ENCODE measurements around the gene RPS19BP1.

RPS19BP1 gene

DNA sequence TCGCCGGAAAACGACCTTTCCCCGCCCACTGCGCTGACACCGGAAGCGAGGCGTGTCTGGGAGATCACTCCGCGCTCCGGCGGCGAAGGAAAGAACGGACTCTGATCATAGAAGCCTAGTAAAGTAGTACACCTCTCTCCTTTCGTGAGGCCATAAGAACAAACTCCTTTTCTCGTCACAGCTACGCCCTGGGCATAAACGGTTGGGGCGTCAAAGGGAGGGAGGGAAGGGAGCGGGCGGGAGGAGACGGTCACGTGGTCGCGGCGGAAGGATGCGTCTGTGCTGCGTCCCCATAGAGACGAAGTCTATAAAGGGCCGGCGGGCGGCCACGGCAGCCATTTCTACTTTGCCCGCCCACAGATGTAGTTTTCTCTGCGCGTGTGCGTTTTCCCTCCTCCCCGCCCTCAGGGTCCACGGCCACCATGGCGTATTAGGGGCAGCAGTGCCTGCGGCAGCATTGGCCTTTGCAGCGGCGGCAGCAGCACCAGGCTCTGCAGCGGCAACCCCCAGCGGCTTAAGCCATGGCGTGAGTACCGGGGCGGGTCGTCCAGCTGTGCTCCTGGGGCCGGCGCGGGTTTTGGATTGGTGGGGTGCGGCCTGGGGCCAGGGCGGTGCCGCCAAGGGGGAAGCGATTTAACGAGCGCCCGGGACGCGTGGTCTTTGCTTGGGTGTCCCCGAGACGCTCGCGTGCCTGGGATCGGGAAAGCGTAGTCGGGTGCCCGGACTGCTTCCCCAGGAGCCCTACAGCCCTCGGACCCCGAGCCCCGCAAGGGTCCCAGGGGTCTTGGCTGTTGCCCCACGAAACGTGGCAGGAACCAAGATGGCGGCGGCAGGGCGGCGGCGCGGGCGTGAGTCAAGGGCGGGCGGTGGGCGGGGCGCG lies 12.1 kb downstream of the RPS19BP1 start, which contains the start of gene ATF4:
Gene ATF4, plus strand, starts transcription at position 337 of the 880 bp plus-strand sequence. CDS start 884 bp downstream, outside the sequence.
- Histone ChIP-seq H3K27ac (peak within 1 kb of the TSS; percentile 99), H3K27me3 (replicated peaks) (no peaks in the 10 kb centered on the region), H3K4me3 (ENCODE audit: low read depth, low read length) (peak within 1 kb of the TSS; percentile 96), H3K36me3 (replicated peaks) (peaks cover 43% of the 10 kb centered on the region)
- TF ChIP-seq, protein P1, sequence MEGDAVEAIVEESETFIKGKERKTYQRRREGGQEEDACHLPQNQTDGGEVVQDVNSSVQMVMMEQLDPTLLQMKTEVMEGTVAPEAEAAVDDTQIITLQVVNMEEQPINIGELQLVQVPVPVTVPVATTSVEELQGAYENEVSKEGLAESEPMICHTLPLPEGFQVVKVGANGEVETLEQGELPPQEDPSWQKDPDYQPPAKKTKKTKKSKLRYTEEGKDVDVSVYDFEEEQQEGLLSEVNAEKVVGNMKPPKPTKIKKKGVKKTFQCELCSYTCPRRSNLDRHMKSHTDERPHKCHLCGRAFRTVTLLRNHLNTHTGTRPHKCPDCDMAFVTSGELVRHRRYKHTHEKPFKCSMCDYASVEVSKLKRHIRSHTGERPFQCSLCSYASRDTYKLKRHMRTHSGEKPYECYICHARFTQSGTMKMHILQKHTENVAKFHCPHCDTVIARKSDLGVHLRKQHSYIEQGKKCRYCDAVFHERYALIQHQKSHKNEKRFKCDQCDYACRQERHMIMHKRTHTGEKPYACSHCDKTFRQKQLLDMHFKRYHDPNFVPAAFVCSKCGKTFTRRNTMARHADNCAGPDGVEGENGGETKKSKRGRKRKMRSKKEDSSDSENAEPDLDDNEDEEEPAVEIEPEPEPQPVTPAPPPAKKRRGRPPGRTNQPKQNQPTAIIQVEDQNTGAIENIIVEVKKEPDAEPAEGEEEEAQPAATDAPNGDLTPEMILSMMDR (IDR thresholded peaks at IDR 0.05; ENCODE audit: low read depth, low read length, missing control alignments) = no peak
- peak; percentile 72 for DNase-seq
- in situ Hi-C loops (cut with HindIII; ENCODE audit: low pct_ligation_motif_present, low sequenced_read_pairs) = loop anchor here (25.0 kb wide), 1 partner anchor 108 kb away; no protein-coding TSS in a partner anchor

GRCh38 chr22:39519681-39520225 lies 12.8 kb downstream of the RPS19BP1 start:
- TF ChIP-seq, protein P1 (IDR thresholded peaks at IDR 0.05; ENCODE audit: low read depth, low read length, missing control alignments) = peak; percentile 43
- Histone ChIP-seq H3K27ac (peak overlapping the region; percentile 99), H3K36me3 (replicated peaks) (peaks cover 50% of the 10 kb centered on the region), H3K27me3 (replicated peaks) (no peaks in the 10 kb centered on the region), H3K4me3 (ENCODE audit: low read depth, low read length) (peak overlapping the region; percentile 96)
- in situ Hi-C loops (cut with HindIII; ENCODE audit: low pct_ligation_motif_present, low sequenced_read_pairs) = loop anchor here (25.0 kb wide), 1 partner anchor 107 kb away; no protein-coding TSS in a partner anchor
- DNase-seq = peak; percentile 99

DNA sequence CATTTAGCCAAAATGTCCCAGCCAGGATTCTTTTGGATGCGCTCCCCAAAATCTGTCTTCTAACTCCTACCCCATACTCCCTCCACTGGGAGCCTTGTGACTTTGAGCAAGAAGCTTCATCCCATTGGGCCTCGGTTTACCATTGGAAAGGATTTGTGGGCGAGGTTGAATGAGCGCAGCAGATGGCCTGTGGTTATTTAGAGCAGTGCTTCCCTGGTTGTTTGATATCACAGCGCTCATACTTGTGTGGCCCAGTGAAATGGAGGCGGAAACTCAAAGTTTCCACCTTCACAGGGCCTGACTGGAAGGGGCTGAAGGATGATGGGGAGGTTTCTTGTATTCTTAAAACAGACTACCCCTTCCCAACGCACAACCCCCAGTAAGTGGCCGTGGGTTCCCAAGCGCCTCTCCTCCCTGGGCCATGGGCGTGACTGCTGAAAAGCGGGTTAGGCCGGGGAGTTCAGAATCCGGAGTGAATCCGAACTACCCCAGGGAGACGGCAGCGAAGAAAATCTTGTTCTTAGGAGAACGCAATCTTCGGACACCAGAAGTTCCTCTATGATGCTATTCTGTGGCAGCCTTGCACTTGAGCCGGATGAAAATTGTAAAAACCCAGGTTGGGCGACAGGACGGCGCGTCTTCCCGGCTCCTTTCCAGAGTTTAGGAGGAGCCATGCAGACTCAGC lies 13.4 kb downstream of the RPS19BP1 start:
- TF ChIP-seq, protein P1 (IDR thresholded peaks at IDR 0.05; ENCODE audit: low read depth, low read length, missing control alignments) = no peak
- DNase-seq = peak; percentile 52

DNA sequence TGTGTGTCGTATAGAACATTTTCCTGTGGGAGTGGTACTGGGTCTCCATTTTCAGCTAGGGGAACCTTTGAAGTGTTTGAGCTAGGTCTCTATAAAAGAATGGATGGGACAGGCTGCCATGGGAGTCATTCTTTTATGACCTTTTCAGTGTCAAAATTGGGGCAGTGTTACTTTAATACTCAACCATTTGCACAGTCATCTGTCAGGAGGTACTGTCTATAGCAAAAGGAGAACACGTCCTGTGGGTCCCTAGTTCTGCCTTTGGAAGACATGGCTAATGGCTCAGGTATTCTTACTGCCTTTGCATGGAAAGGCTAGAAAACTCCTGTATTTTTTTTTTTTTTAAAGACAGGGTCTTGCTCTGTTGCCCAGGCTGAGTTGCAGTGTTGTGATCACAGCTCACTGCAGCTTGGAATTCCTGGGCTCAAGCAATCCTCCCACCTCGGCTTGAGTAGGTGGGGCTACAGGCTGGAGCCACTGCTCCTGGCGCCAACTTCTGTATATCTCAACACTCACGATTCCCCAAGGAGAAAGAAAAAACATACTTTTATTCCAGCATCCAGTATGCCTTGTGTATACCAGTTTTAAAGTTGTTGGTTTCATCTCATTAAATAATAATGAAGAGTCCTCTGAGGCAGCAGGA lies 14.3 kb downstream of the RPS19BP1 start:
- Histone ChIP-seq H3K36me3 (replicated peaks) (peaks cover 54% of the 10 kb centered on the region), H3K27ac (no peak overlapping the region), H3K27me3 (replicated peaks) (no peaks in the 10 kb centered on the region), H3K4me3 (ENCODE audit: low read depth, low read length) (no peak overlapping the region)
- in situ Hi-C loops (cut with HindIII; ENCODE audit: low pct_ligation_motif_present, low sequenced_read_pairs) = loop anchor here (25.0 kb wide), 1 partner anchor 106 kb away; no protein-coding TSS in a partner anchor
- TF ChIP-seq, protein P1 (IDR thresholded peaks at IDR 0.05; ENCODE audit: low read depth, low read length, missing control alignments) = no peak
- DNase-seq = no peak

More for the DNA sequence above, 13.4 kb downstream of the RPS19BP1 start:
- no peaks in the 10 kb centered on the region for H3K27me3 ChIP-seq (replicated peaks)
- in situ Hi-C loops (cut with HindIII; ENCODE audit: low pct_ligation_motif_present, low sequenced_read_pairs) = loop anchor here (25.0 kb wide), 1 partner anchor 107 kb away; no protein-coding TSS in a partner anchor
- peaks cover 50% of the 10 kb centered on the region for H3K36me3 ChIP-seq (replicated peaks)
- peak overlapping the region; percentile 96 for H3K4me3 ChIP-seq (ENCODE audit: low read depth, low read length)
- peak overlapping the region; percentile 99 for H3K27ac ChIP-seq

DNA sequence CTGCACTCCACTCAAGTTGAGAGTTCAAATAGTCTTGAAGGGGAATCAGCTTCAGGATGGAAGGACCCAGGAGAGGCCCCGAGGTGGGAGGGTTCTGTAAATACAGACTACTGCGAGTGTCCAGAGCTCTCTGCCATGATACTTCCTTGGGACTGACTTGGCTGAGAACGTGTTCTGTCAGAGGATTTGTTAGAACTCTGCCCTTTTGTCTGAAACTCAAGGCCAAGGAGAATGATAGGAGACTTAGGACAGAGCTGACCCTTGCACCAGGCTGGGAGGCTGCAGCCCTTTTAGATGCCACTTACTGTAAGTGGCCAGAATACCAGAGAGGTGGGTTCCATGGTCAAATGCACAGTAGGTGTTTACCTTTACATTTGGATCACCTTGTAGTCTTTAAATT lies 15.1 kb downstream of the RPS19BP1 start:
- H3K27me3 ChIP-seq (replicated peaks) = no peaks in the 10 kb centered on the region
- no peak overlapping the region for H3K27ac ChIP-seq
- no peak for DNase-seq
- peaks cover 51% of the 10 kb centered on the region for H3K36me3 ChIP-seq (replicated peaks)
- TF ChIP-seq, protein P1 (IDR thresholded peaks at IDR 0.05; ENCODE audit: low read depth, low read length, missing control alignments) = no peak
- H3K4me3 ChIP-seq (ENCODE audit: low read depth, low read length) = no peak overlapping the region
- in situ Hi-C loops (cut with HindIII; ENCODE audit: low pct_ligation_motif_present, low sequenced_read_pairs) = loop anchor here (25.0 kb wide), 1 partner anchor 105 kb away; no protein-coding TSS in a partner anchor
